ENCODE measurements around the gene RPS14. TPM values are rescaled to one million over a fixed set of nuclear protein-coding genes. Genes with fewer than 3 reads are reported as not detected.
"Not testable (repeated sequence)": the region's sequence is repeated elsewhere in the genome, so short reads cannot be mapped to it uniquely, and the experiment has no call there.

Gene RPS14
- total RNA-seq, 2 experiments from 2014 or later = 2,151 to 2,478 TPM

- ChIA-PET CTCF (interaction anchor here (0.6 to 3.7 kb wide), 8 partner anchors 10 to 277 kb away, joined by 3 to 15 read pairs (median 6); partner anchors contain the start of genes CD74 and RPS14), POLR2A (interaction anchor here (1.0 to 1.2 kb wide), 2 partner anchors 23 to 25 kb away, joined by 3 to 8 read pairs; partner anchors contain the start of gene CD74)
- Mint-ChIP-seq H3K27ac (peak overlapping the region; percentile 37), H3K27me3 (peaks cover 2% of the 10 kb centered on the region), H3K9me3 (no peaks in the 10 kb centered on the region), H3K36me3 (ENCODE audit: low read depth) (peaks cover 5% of the 10 kb centered on the region), H3K4me3 (no peak overlapping the region), H3K4me1 (peaks cover 12% of the 10 kb centered on the region)
- DNase-seq = peak; percentile 93
Measured at GRCh38 chr5:150436141-150436680, 13.3 kb downstream of the RPS14 start.

- Mint-ChIP-seq H3K4me1 (peaks cover 8% of the 10 kb centered on the region), H3K9me3 (no peaks in the 10 kb centered on the region), H3K27ac (no peak overlapping the region), H3K27me3 (peaks cover 2% of the 10 kb centered on the region), H3K4me3 (no peak overlapping the region), H3K36me3 (ENCODE audit: low read depth) (no peaks in the 10 kb centered on the region)
- no peak for DNase-seq
- ChIA-PET CTCF (interaction anchor here (1.0 to 1.5 kb wide), 2 partner anchors 15 to 18 kb away, joined by 3 read pairs; no protein-coding TSS in a partner anchor), POLR2A (no interaction called here)
Measured at GRCh38 chr5:150434464-150434863, 15.1 kb downstream of the RPS14 start.

- Mint-ChIP-seq H3K27me3 (no peaks in the 10 kb centered on the region), H3K36me3 (ENCODE audit: low read depth) (no peaks in the 10 kb centered on the region), H3K9me3 (no peaks in the 10 kb centered on the region), H3K4me1 (peaks cover 8% of the 10 kb centered on the region), H3K27ac (no peak overlapping the region), H3K4me3 (no peak overlapping the region)
- DNase-seq = no peak
- POLR2A ChIA-PET = no interaction called here
- CTCF ChIA-PET = no interaction called here
Measured at GRCh38 chr5:150431574-150431973, 18.0 kb downstream of the RPS14 start.

GRCh38 chr5:150431048-150431447 lies 18.5 kb downstream of the RPS14 start:
- CTCF ChIA-PET = no interaction called here

GRCh38 chr5:150429410-150429873 lies 20.1 kb downstream of the RPS14 start:
- Mint-ChIP-seq H3K4me3 (no peak overlapping the region), H3K27ac (no peak overlapping the region), H3K36me3 (ENCODE audit: low read depth) (no peaks in the 10 kb centered on the region), H3K27me3 (peaks cover 2% of the 10 kb centered on the region), H3K9me3 (no peaks in the 10 kb centered on the region), H3K4me1 (no peaks in the 10 kb centered on the region)
- DNase-seq = no peak
- POLR2A ChIA-PET = no interaction called here
- CTCF ChIA-PET = no interaction called here

More at GRCh38 chr5:150431048-150431447, 18.5 kb downstream of the RPS14 start:
- H3K9me3 Mint-ChIP-seq = no peaks in the 10 kb centered on the region
- H3K4me3 Mint-ChIP-seq = no peak overlapping the region
- peaks cover 4% of the 10 kb centered on the region for H3K4me1 Mint-ChIP-seq
- peak overlapping the region; percentile 41 for H3K27ac Mint-ChIP-seq
- H3K36me3 Mint-ChIP-seq (ENCODE audit: low read depth) = no peaks in the 10 kb centered on the region
- POLR2A ChIA-PET = no interaction called here
- DNase-seq = no peak
- no peaks in the 10 kb centered on the region for H3K27me3 Mint-ChIP-seq

GRCh38 chr5:150428978-150429377 lies 20.6 kb downstream of the RPS14 start:
- no peaks in the 10 kb centered on the region for H3K9me3 Mint-ChIP-seq
- ChIA-PET CTCF (interaction anchor here (1.3 kb wide), 1 partner anchor 12 kb away, joined by 3 read pairs; no protein-coding TSS in a partner anchor), POLR2A (no interaction called here)
- DNase-seq = no peak
- H3K36me3 Mint-ChIP-seq (ENCODE audit: low read depth) = no peaks in the 10 kb centered on the region
- H3K27ac Mint-ChIP-seq = no peak overlapping the region
- H3K4me1 Mint-ChIP-seq = no peaks in the 10 kb centered on the region
- peaks cover 2% of the 10 kb centered on the region for H3K27me3 Mint-ChIP-seq
- H3K4me3 Mint-ChIP-seq = no peak overlapping the region

GRCh38 chr5:150428106-150428876 lies 21.2 kb downstream of the RPS14 start:
- CTCF ChIA-PET = interaction anchor here (1.2 to 1.3 kb wide), 2 partner anchors 12 to 22 kb away, joined by 3 read pairs; no protein-coding TSS in a partner anchor
- no peaks in the 10 kb centered on the region for H3K4me1 Mint-ChIP-seq
- no peak overlapping the region for H3K4me3 Mint-ChIP-seq
- no peaks in the 10 kb centered on the region for H3K9me3 Mint-ChIP-seq
- no peak overlapping the region for H3K27ac Mint-ChIP-seq
- H3K27me3 Mint-ChIP-seq = peaks cover 4% of the 10 kb centered on the region
- H3K36me3 Mint-ChIP-seq (ENCODE audit: low read depth) = no peaks in the 10 kb centered on the region
- POLR2A ChIA-PET = no interaction called here
- DNase-seq = no peak

GRCh38 chr5:150426165-150426564 lies 23.4 kb downstream of the RPS14 start:
- not testable (repeated sequence) for H3K4me1 Mint-ChIP-seq; H3K27ac Mint-ChIP-seq; DNase-seq; H3K4me3 Mint-ChIP-seq; H3K27me3 Mint-ChIP-seq; H3K36me3 Mint-ChIP-seq (ENCODE audit: low read depth); H3K9me3 Mint-ChIP-seq
- POLR2A ChIA-PET = interaction anchor here (0.6 kb wide), 1 partner anchor 1801 kb away, joined by 5 read pairs; no protein-coding TSS in a partner anchor
- CTCF ChIA-PET = interaction anchor here (0.6 to 1.9 kb wide), 4 partner anchors 9 to 207 kb away, joined by 3 to 5 read pairs (median 4); no protein-coding TSS in a partner anchor

- DNase-seq = no peak
- H3K27me3 Mint-ChIP-seq = peaks cover 4% of the 10 kb centered on the region
- POLR2A ChIA-PET = no interaction called here
- no peaks in the 10 kb centered on the region for H3K36me3 Mint-ChIP-seq (ENCODE audit: low read depth)
- no peaks in the 10 kb centered on the region for H3K9me3 Mint-ChIP-seq
- peaks cover 3% of the 10 kb centered on the region for H3K4me1 Mint-ChIP-seq
- H3K27ac Mint-ChIP-seq = no peak overlapping the region
- H3K4me3 Mint-ChIP-seq = no peak overlapping the region
- CTCF ChIA-PET = no interaction called here
Measured at GRCh38 chr5:150422758-150423157, 26.8 kb downstream of the RPS14 start.

GRCh38 chr5:150422075-150422474 lies 27.5 kb downstream of the RPS14 start:
- ChIA-PET CTCF (no interaction called here), POLR2A (interaction anchor here (0.7 kb wide), 1 partner anchor 11 kb away, joined by 6 read pairs; no protein-coding TSS in a partner anchor)
- Mint-ChIP-seq H3K9me3 (no peaks in the 10 kb centered on the region), H3K27me3 (peaks cover 4% of the 10 kb centered on the region), H3K4me1 (peaks cover 3% of the 10 kb centered on the region), H3K27ac (peak overlapping the region; percentile 57), H3K4me3 (no peak overlapping the region), H3K36me3 (ENCODE audit: low read depth) (no peaks in the 10 kb centered on the region)
- no peak for DNase-seq

- ChIA-PET CTCF (no interaction called here), POLR2A (no interaction called here)
- Mint-ChIP-seq H3K27ac (no peak overlapping the region), H3K36me3 (ENCODE audit: low read depth) (no peaks in the 10 kb centered on the region), H3K4me1 (peaks cover 5% of the 10 kb centered on the region), H3K4me3 (no peak overlapping the region), H3K27me3 (peaks cover 4% of the 10 kb centered on the region), H3K9me3 (no peaks in the 10 kb centered on the region)
- no peak for DNase-seq
Measured at GRCh38 chr5:150419630-150420270, 29.8 kb downstream of the RPS14 start.

- CTCF ChIA-PET = interaction anchor here (0.7 to 6.4 kb wide), 4 partner anchors 14 to 36 kb away, joined by 3 to 37 read pairs (median 20); partner anchors contain the start of gene RPS14
- peaks cover 40% of the 10 kb centered on the region for H3K4me1 Mint-ChIP-seq
Measured at GRCh38 chr5:150413902-150414790, 35.4 kb downstream of the RPS14 start.

More at GRCh38 chr5:150413902-150414790, 35.4 kb downstream of the RPS14 start:
- H3K4me3 Mint-ChIP-seq, POLR2A ChIA-PET, H3K9me3 Mint-ChIP-seq, DNase-seq, H3K27me3 Mint-ChIP-seq: not testable (repeated sequence)
- peaks cover 14% of the 10 kb centered on the region for H3K36me3 Mint-ChIP-seq (ENCODE audit: low read depth)
- peak overlapping the region; percentile 99 for H3K27ac Mint-ChIP-seq

All from activated CD4-positive, alpha-beta T cell treated with anti-CD3 and anti-CD28 coated beads, Interleukin-2, amount 10 ng/mL, durations not matched to agents 7 days and 5 days (primary cell).